ENCODE data around the gene CCNI2.

The CCNI2 gene

DNA sequence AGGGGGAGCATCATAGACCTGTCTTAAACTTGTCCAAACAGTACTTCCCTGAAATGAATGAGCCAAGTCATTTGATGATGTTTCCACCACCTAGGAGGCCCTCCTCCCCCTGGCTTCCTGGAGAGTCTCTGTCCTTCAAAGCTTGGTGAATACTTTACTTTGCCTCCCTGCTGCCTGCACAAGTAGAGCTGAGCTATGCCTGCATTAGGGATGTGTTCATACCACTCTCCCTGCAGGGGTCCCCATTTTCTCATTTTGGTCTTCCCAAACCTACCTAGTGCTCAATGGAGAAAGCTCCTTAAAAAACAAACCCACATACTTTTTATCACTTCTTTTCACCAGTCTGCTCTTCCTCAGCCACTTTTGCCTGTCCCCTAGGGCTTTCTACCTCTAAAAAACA is 7.7 kb downstream of the CCNI2 start:
- peaks cover 5% of the 10 kb centered on the region for H3K4me1 ChIP-seq (ENCODE audit: insufficient read depth, insufficient read length)
- no peaks in the 10 kb centered on the region for H3K9me3 ChIP-seq (ENCODE audit: insufficient read depth, low read length)
- peaks cover 28% of the 10 kb centered on the region for H3K36me3 ChIP-seq (ENCODE audit: insufficient read depth, insufficient read length, low read length)
- no peak for DNase-seq (ENCODE audit: low read depth, low spot score)
- H3K4me3 ChIP-seq (ENCODE audit: insufficient read length, low read depth): no peak overlapping the region
- H3K9ac ChIP-seq (ENCODE audit: insufficient read length, low read depth): no peak overlapping the region
- TF ChIP-seq YY1 (IDR thresholded peaks at IDR 0.05; ENCODE audit: insufficient read depth, insufficient read length) (no peak), SUZ12 (IDR thresholded peaks at IDR 0.05; ENCODE audit: extremely low read depth, insufficient read depth, insufficient read length) (no peak)
- H3K27me3 ChIP-seq (ENCODE audit: insufficient read depth, insufficient read length): peaks cover 4% of the 10 kb centered on the region

DNA sequence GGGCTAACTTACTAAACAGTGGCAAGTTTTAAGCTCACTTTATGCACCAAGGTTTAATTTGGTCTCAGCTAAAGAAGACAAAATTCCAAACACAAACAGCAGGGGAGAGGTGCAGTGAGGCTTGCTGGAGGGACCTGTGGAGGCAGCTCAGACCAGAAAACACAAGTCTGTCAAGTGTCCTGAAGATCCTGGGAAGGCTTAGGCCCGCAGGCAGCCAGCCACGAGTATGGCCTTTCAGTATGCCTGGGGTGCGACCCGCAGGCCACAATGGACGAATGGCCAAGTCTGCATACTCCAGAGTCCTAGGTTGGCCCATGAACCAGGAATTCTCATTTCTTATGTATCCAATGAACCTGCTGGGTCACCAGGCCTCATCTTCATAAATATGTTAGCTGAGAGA is 9.3 kb downstream of the CCNI2 start:
- H3K9ac ChIP-seq (ENCODE audit: insufficient read length, low read depth): no peak overlapping the region
- peaks cover 44% of the 10 kb centered on the region for H3K36me3 ChIP-seq (ENCODE audit: insufficient read depth, insufficient read length, low read length)
- no peak for TF ChIP-seq YY1 (IDR thresholded peaks at IDR 0.05; ENCODE audit: insufficient read depth, insufficient read length)
- no peak for TF ChIP-seq ZNF274 (IDR thresholded peaks at IDR 0.05; ENCODE audit: low read depth, low read length)
- TF ChIP-seq SUZ12 (IDR thresholded peaks at IDR 0.05; ENCODE audit: extremely low read depth, insufficient read depth, insufficient read length): no peak
- H3K4me3 ChIP-seq (ENCODE audit: insufficient read length, low read depth): no peak overlapping the region
- H3K9me3 ChIP-seq (ENCODE audit: insufficient read depth, low read length): no peaks in the 10 kb centered on the region
- H3K4me1 ChIP-seq (ENCODE audit: insufficient read depth, insufficient read length): peaks cover 5% of the 10 kb centered on the region
- H3K27me3 ChIP-seq (ENCODE audit: insufficient read depth, insufficient read length): no peaks in the 10 kb centered on the region
- no peak for DNase-seq (ENCODE audit: low read depth, low spot score)

DNA sequence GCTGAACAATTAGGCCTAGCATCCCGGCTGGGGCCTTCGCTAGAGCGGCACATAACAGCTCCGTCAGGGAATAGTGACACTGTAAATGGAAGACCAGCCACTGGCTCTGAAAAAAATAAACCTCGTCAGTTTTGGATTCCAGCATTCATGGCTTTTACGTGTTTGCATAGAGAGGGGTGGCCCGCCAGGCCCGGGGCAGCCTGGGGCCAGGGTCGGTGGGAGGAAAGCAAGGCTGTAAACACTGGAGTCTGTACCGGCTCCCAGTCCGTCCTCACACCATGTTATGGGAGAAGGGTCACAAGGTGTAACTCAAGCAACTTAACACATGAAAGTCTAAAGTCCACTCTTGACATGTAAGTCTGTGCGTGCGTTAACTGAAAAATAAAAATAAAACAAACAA is 11.2 kb downstream of the CCNI2 start:
- Histone ChIP-seq H3K4me3 (ENCODE audit: insufficient read length, low read depth) (no peak overlapping the region), H3K4me1 (ENCODE audit: insufficient read depth, insufficient read length) (peaks cover 2% of the 10 kb centered on the region), H3K9ac (ENCODE audit: insufficient read length, low read depth) (no peak overlapping the region), H3K27me3 (ENCODE audit: insufficient read depth, insufficient read length) (no peaks in the 10 kb centered on the region), H3K36me3 (ENCODE audit: insufficient read depth, insufficient read length, low read length) (peaks cover 59% of the 10 kb centered on the region), H3K9me3 (ENCODE audit: insufficient read depth, low read length) (no peaks in the 10 kb centered on the region)
- DNase-seq (ENCODE audit: low read depth, low spot score): no peak
- no peak for TF ChIP-seq SUZ12 (IDR thresholded peaks at IDR 0.05; ENCODE audit: extremely low read depth, insufficient read depth, insufficient read length)
- no peak for TF ChIP-seq YY1 (IDR thresholded peaks at IDR 0.05; ENCODE audit: insufficient read depth, insufficient read length)
- TF ChIP-seq ZNF274 (IDR thresholded peaks at IDR 0.05; ENCODE audit: low read depth, low read length): no peak

DNA sequence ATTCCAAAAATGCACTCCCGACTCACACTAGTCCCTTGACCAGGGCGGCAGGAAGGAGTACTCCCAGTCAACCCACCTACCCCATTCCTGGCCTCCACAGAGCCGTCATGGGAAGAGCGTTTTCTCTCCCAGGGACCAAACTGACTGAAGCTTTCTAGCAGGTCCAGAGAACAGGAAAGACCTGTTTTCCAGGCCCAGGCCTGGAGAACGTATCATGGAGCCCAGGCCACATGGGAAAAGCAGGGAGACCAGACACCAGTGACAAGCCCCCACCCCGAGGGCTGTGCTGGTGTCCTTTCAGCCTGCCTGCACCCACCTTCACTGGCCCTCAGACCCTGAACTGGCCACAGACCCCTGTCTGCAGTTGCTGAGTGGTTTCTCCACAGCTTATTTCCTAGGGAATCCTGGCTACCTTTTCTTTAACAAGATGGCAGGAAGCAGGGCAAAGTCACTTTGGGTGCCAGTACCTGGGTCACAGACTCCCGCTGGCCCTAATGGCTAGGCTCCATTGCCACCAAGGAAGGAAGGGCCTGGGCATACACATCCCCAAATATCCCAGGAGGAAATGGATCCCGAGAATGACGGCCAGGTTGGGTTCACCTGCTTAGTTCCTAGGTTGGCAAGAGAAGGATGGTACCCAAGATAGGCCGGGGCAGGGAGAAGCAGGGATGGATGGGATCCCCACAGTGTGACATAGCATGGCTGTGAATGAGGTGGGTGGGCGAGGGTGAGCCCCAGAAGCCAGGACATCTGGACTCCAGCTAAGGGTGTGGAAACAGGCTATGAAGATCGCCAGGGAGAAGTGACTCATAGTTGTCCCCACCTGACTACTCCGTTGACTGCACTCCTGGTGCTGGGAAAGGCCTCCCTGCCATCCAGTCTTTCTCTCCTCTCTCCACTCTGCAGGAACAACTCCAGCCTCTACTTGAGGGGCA is 12.2 kb downstream of the CCNI2 start:
- Histone ChIP-seq H3K4me1 (ENCODE audit: insufficient read depth, insufficient read length) (peaks cover 2% of the 10 kb centered on the region), H3K9me3 (ENCODE audit: insufficient read depth, low read length) (no peaks in the 10 kb centered on the region), H3K4me3 (ENCODE audit: insufficient read length, low read depth) (no peak overlapping the region), H3K9ac (ENCODE audit: insufficient read length, low read depth) (no peak overlapping the region), H3K36me3 (ENCODE audit: insufficient read depth, insufficient read length, low read length) (peaks cover 67% of the 10 kb centered on the region), H3K27me3 (ENCODE audit: insufficient read depth, insufficient read length) (no peaks in the 10 kb centered on the region)
- no peak for DNase-seq (ENCODE audit: low read depth, low spot score)
- TF ChIP-seq SUZ12 (IDR thresholded peaks at IDR 0.05; ENCODE audit: extremely low read depth, insufficient read depth, insufficient read length) (no peak), ZNF274 (IDR thresholded peaks at IDR 0.05; ENCODE audit: low read depth, low read length) (no peak), YY1 (IDR thresholded peaks at IDR 0.05; ENCODE audit: insufficient read depth, insufficient read length) (no peak)

DNA sequence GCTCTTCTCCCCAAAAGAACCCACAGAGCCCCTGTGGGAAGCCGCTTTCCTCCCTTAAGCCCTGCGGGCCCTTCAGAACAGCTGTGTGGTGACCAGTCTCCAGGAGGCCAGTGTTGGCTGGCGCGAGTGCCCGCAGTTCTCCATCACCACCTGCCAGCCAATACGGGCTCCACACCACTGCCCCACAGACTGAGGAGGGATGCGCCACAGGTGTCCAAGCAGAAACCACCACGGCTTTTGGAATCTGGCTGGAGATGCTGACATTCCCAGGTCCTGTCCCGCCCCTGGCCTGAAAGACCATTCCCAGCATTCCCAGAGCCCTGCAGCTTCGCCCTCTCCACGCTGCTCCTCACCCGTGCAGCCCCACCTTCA is 12.8 kb downstream of the CCNI2 start:
- Histone ChIP-seq H3K9ac (ENCODE audit: insufficient read length, low read depth) (no peak overlapping the region), H3K4me1 (ENCODE audit: insufficient read depth, insufficient read length) (peaks cover 2% of the 10 kb centered on the region), H3K9me3 (ENCODE audit: insufficient read depth, low read length) (no peaks in the 10 kb centered on the region), H3K27me3 (ENCODE audit: insufficient read depth, insufficient read length) (no peaks in the 10 kb centered on the region), H3K36me3 (ENCODE audit: insufficient read depth, insufficient read length, low read length) (peaks cover 74% of the 10 kb centered on the region), H3K4me3 (ENCODE audit: insufficient read length, low read depth) (no peak overlapping the region)
- TF ChIP-seq SUZ12 (IDR thresholded peaks at IDR 0.05; ENCODE audit: extremely low read depth, insufficient read depth, insufficient read length) (no peak), YY1 (IDR thresholded peaks at IDR 0.05; ENCODE audit: insufficient read depth, insufficient read length) (no peak), ZNF274 (IDR thresholded peaks at IDR 0.05; ENCODE audit: low read depth, low read length) (no peak)
- no peak for DNase-seq (ENCODE audit: low read depth, low spot score)

DNA sequence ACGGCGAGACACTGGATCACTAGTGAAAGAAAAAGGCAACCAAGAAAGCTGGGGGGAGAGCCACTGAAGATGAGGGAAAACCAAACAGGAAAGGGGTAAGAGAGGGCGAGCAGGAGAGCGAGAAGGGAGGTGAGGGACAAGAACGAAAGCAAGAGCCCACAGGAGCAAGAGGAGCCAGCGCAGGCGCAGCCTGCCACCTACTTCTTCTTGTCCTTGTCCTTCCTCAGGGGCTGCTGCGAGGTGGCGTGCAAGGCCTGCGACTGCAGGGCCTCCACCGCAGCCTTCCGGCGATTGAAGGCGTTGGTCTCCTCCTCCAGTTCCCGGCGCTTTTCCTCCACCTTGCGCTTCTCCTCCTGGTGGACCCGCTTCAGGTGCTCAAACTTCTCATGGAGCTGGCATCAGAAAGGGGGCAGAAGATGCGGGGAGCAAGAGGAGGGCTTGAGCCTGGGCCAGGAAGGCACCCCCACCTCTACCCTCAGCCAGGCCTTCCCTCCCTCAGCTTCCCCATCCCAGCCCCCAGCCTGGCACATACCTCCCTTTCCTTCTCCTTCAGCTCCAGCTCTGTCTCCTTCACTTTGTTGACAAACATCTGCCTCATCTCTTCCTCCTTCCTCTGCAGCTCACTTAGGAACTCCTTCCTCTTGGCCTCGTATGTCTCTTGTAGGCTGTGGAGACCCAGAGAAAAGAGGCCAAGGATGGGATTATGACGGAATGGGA is 13.5 kb downstream of the CCNI2 start:
- Histone ChIP-seq H3K27me3 (ENCODE audit: insufficient read depth, insufficient read length) (no peaks in the 10 kb centered on the region), H3K9ac (ENCODE audit: insufficient read length, low read depth) (no peak overlapping the region), H3K36me3 (ENCODE audit: insufficient read depth, insufficient read length, low read length) (peaks cover 78% of the 10 kb centered on the region), H3K4me1 (ENCODE audit: insufficient read depth, insufficient read length) (no peaks in the 10 kb centered on the region), H3K4me3 (ENCODE audit: insufficient read length, low read depth) (no peak overlapping the region), H3K9me3 (ENCODE audit: insufficient read depth, low read length) (no peaks in the 10 kb centered on the region)
- no peak for DNase-seq (ENCODE audit: low read depth, low spot score)
- no peak for TF ChIP-seq YY1 (IDR thresholded peaks at IDR 0.05; ENCODE audit: insufficient read depth, insufficient read length)
- no peak for TF ChIP-seq ZNF274 (IDR thresholded peaks at IDR 0.05; ENCODE audit: low read depth, low read length)
- TF ChIP-seq SUZ12 (IDR thresholded peaks at IDR 0.05; ENCODE audit: extremely low read depth, insufficient read depth, insufficient read length): no peak
